ENCODE data around the gene MLKL. TPM values are rescaled to one million over a fixed set of nuclear protein-coding genes. Genes with fewer than 3 reads are reported as not detected.
A peak's percentile ranks its signal among the peaks of the same experiment; 100 is the strongest.
"Not testable (repeated sequence)": the region's sequence is repeated elsewhere in the genome, so short reads cannot be mapped to it uniquely, and the experiment has no call there.

The MLKL gene
- total RNA-seq, 4 donors from 2014 or later = 18.4 to 47.9 (median 31.9) TPM

DNA sequence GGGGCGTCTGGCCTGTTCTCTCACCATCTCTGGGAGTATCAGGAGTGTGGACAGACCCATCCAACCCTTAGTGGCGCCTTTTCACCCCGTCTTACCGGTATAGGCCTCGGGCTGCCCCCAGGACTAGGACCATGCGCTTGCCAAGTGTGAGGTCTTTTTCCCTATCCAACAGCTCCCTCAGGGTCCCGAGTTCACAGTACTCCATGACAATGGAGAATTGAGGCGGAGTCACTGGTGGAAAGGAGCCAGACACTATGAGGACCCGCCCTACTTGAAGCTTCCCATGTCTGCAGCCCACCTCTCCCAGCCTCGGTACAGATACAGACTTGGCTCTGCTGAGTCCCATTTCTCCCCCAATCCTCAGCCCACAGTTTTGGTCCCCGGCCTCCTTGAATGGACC is 18.1 kb downstream of the MLKL start:
- no peak for DNase-seq (ENCODE audit: low spot score)
- no peak for ATAC-seq (ENCODE audit: low FRiP score)
- TF ChIP-seq, protein P1, sequence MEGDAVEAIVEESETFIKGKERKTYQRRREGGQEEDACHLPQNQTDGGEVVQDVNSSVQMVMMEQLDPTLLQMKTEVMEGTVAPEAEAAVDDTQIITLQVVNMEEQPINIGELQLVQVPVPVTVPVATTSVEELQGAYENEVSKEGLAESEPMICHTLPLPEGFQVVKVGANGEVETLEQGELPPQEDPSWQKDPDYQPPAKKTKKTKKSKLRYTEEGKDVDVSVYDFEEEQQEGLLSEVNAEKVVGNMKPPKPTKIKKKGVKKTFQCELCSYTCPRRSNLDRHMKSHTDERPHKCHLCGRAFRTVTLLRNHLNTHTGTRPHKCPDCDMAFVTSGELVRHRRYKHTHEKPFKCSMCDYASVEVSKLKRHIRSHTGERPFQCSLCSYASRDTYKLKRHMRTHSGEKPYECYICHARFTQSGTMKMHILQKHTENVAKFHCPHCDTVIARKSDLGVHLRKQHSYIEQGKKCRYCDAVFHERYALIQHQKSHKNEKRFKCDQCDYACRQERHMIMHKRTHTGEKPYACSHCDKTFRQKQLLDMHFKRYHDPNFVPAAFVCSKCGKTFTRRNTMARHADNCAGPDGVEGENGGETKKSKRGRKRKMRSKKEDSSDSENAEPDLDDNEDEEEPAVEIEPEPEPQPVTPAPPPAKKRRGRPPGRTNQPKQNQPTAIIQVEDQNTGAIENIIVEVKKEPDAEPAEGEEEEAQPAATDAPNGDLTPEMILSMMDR (IDR thresholded peaks at IDR 0.05) = no peak

GRCh38 chr16:74680681-74681080 is 20.0 kb downstream of the MLKL start:
- no peak for DNase-seq (ENCODE audit: low spot score)
- TF ChIP-seq, protein P1 (IDR thresholded peaks at IDR 0.05) = no peak
- ATAC-seq (ENCODE audit: low FRiP score) = no peak

DNA sequence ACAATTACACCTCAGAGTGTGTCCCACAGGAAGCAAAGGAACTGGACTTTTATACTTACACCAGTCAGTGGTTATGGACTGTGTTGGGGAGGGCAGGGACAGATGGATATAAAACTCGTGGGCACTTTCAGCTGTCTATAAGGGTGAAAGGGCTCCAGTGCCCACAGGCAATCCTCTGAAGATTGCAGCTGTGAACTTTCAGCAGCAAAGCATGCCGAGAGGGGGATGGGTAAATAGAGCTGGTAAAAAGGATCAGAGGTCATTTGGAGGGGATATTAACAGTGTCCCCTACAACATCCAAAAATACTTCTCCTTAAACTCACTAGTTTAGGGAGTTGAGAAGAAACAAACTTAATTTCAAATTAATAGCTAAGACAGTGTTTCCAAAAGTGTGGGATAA is 20.7 kb downstream of the MLKL start:
- ATAC-seq (ENCODE audit: low FRiP score) (no peak), DNase-seq (ENCODE audit: low spot score) (no peak)
- TF ChIP-seq, protein P1 (IDR thresholded peaks at IDR 0.05) = no peak

DNA sequence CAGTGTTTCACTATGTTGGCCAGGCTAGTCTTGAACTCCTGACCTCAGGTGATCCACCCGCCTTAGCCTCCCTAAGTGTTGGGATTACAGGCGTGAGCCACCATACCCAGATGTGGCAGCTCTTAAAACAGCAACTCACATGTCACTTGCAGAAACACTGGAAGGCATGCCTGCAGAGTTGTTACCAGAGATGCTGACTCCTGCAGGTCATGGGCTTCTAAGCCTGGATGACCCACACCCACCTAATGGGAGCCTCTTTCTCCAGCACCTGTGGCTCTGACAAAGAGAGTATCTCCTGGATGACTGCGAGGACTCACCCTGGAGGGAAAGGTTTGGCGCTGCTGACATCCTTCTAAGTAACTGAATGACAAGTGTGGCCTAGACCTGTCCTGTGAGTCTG is 22.8 kb downstream of the MLKL start:
- ATAC-seq (ENCODE audit: low FRiP score) (no peak), DNase-seq (ENCODE audit: low spot score) (no peak)
- TF ChIP-seq, protein P1 (IDR thresholded peaks at IDR 0.05) = no peak

DNA sequence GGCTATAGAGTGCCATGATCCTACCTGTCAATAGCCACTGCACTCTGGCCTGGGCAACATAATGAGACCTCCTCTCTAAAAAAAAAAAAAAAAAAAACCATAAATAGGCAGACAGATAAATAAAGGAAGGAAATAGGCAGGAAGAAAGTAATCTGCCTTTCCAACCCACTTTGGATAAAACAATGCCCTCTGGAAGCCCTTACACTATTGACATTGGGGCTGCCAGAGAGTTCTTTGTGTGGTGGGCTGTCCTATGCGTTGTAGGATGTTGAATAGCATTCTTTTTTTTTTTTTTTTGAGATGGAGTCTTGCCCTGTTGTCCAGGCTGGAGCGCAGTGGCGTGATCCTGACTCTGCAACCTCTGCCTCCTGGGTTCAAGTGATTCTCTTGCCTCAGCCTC is 26.8 kb downstream of the MLKL start:
- DNase-seq (ENCODE audit: low spot score) = no peak

GRCh38 chr16:74668877-74669276 is 31.8 kb downstream of the MLKL start:
- DNase-seq (ENCODE audit: low spot score); ATAC-seq (ENCODE audit: low FRiP score): not testable (repeated sequence)

More for the DNA sequence above, 26.8 kb downstream of the MLKL start:
- ATAC-seq (ENCODE audit: low FRiP score) = no peak
- TF ChIP-seq, protein P1 (IDR thresholded peaks at IDR 0.05) = no peak

DNA sequence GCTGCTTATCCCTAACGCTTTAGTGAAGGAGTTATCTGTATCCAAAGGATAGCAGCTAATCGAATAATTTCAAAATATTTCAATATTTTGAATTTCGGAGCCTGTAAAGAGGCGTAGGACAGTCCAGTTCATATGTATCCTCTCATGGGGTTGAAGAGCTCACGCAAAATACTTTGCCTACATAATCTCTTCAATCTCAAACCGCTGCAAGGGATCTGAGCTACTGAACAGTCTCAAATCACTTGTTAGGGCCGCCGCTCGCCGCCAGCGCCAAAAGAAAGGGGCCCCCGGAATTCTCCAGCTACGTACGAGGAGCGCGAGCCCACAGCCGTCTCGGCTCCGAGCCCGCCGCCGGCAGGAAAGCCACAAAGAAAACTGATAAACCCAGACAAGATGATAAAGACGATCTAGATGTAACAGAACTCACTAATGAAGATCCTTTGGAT is 33.4 kb downstream of the MLKL start:
- DNase-seq (ENCODE audit: low spot score) (no peak), ATAC-seq (ENCODE audit: low FRiP score) (no peak)
- TF ChIP-seq, protein P1 (IDR thresholded peaks at IDR 0.05) = peak in 1 of 3 donors; percentile 25

Data from omental fat pad (tissue), 4 donors.